Sigmoid colon (tissue), 7 donors: ENCODE measurements around the gene CHKB. TPM values are rescaled to one million over a fixed set of nuclear protein-coding genes. Genes with fewer than 3 reads are reported as not detected.

ENCODE experiments used
- DNase-seq: peaks from one replicate; pipeline ENCODE4 v3.0.0-alpha.2; 2019
- H3K27ac ChIP-seq, 4 donors: fragments of 200-600 bp; sonication (generic); one replicate each; pipeline ENCODE4 v1.5.1; 2016 to 2019; ENCODE audit warnings: mild to moderate bottlenecking in 1 of 4
- H3K27me3 ChIP-seq, 3 donors: fragments of 200-600 bp; sonication (generic); one replicate each; pipeline ENCODE4 v1.5.1; 2019; ENCODE audit warnings: mild to moderate bottlenecking in 1 of 3
- H3K36me3 ChIP-seq, 4 donors: fragments of 200-600 bp; sonication (generic); one replicate each; pipeline ENCODE4 v1.5.1; 2016 to 2019
- H3K4me1 ChIP-seq, 4 donors: fragments of 200-600 bp; sonication (generic); one replicate each; pipeline ENCODE4 v1.5.1; 2017 to 2019
- H3K4me3 ChIP-seq, 4 donors: fragments of 200-600 bp; sonication (generic); one replicate each; pipeline ENCODE4 v1.5.1; 2017 to 2019; ENCODE audit warnings: mild to moderate bottlenecking in 2 of 4, moderate library complexity in 1 of 4
- H3K9me3 ChIP-seq, 4 donors: fragments of 200-600 bp in 3 of 4; sonication (generic) in 3 of 4; one replicate each; pipeline versions ENCODE4 v1.5.1 to v1.6.1; 2013 to 2019
- EP300 ChIP-seq, 4 donors: sonication (generic); formaldehyde crosslinking; IDR thresholded peaks; one replicate each; pipeline ENCODE4 v1.6.1; 2017; ENCODE audit warnings: antibody characterized with exemption in 4 of 4
- POLR2A ChIP-seq, 2 donors: fragments of 450-650 bp; IDR thresholded peaks; one replicate each; pipeline ENCODE4 v1.6.1; 2016; ENCODE audit warnings: antibody characterized with exemption in 2 of 2, mild to moderate bottlenecking in 2 of 2, moderate library complexity in 2 of 2
- POLR2AphosphoS5 ChIP-seq, 4 donors: sonication (generic); formaldehyde crosslinking; IDR thresholded peaks; one replicate each; pipeline ENCODE4 v1.6.1; 2017; ENCODE audit warnings: antibody characterized with exemption in 4 of 4
- WGBS, 2 donors: extraction: QIAGEN DNeasy Blood & Tissue Kit; methylation state at CpG; one replicate each; pipeline ENCODE4 v1.1.7; 2013; 5-methylcytosine and 5-hydroxymethylcytosine counted together
- intact Hi-C: fragments of 100-400 bp; cut with DNase I; formaldehyde crosslinking; loops from one replicate; pipeline ENCODE4 v1.15.1; 2023
- polyA plus RNA-seq, 3 donors: library from polyadenylated mRNA; stranded (reverse); fragments of 200-250 nt; gene quantifications; one replicate each; pipeline ENCODE4 v1.2.3, GENCODE V29; 2013
- total RNA-seq, 4 donors: library from RNA; depleted of rRNA; stranded (reverse); fragments of >200 nt; gene quantifications; one replicate each; pipeline ENCODE4 v1.1.0, GENCODE V29; 2016
- TF ChIP-seq, protein P1 (sequence below), 4 experiments: fragments of 450-650 bp in 3 of 4; fragments of 200-600 bp in 1 of 4; IDR thresholded peaks; one replicate each; pipeline ENCODE4 v1.5.1; 2016 to 2019; ENCODE audit warnings: antibody characterized with exemption in 4 of 4, mild to moderate bottlenecking in 3 of 4, moderate library complexity in 2 of 4
- donor health status: healthy with polysubstance abuse.
- donor health status: Bipolar disorder and iron deficiency.
- donor health status: healthy.

The CHKB gene
- total and polyA plus RNA-seq, 7 donors: 22.0 to 90.0 (median 37.8) TPM

DNA sequence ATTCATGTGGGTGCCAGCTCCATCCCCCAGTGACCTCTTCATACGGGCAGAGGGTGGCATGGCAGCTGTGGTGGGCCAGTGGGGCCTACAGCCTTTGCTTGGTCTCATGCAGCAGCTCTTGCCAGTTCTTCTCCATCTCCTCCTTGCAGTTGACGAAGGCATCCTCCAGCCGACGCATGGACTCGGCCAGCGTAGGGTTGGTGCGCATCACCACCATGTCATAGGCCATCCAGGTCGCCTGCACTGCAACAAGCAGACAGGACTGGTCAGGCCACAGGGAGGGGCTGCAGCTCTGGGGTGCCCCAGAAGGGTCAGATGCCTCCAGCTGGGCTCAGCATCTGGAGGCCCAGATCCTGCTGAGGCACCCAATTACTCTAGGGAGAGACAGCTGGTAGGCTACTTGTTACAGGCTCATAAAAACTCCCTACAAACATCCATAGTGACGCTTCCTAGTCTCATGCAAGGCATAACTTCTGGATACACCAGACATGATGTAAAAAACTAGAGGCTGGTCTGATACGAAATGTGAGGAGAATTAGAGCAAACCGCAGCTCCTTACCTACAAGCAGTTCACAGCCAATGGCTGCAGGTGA, 31.4 kb downstream of the CHKB start:
- Histone ChIP-seq H3K36me3 (no peaks in the 10 kb centered on the region), H3K27ac (no peak overlapping the region), H3K4me1 (peaks cover 0 to 16% (median 14%) of the 10 kb centered on the region in 4 donors), H3K9me3 (no peaks in the 10 kb centered on the region), H3K4me3 (no peak overlapping the region), H3K27me3 (peaks cover 22 to 44% (median 37%) of the 10 kb centered on the region in 3 donors)
- DNase-seq: peak; percentile 61
- intact Hi-C loops: no loop called here
- TF ChIP-seq POLR2A (IDR thresholded peaks at IDR 0.05) (no peak), POLR2AphosphoS5 (IDR thresholded peaks at IDR 0.05) (no peak), EP300 (IDR thresholded peaks at IDR 0.05) (no peak)
- TF ChIP-seq, protein P1, sequence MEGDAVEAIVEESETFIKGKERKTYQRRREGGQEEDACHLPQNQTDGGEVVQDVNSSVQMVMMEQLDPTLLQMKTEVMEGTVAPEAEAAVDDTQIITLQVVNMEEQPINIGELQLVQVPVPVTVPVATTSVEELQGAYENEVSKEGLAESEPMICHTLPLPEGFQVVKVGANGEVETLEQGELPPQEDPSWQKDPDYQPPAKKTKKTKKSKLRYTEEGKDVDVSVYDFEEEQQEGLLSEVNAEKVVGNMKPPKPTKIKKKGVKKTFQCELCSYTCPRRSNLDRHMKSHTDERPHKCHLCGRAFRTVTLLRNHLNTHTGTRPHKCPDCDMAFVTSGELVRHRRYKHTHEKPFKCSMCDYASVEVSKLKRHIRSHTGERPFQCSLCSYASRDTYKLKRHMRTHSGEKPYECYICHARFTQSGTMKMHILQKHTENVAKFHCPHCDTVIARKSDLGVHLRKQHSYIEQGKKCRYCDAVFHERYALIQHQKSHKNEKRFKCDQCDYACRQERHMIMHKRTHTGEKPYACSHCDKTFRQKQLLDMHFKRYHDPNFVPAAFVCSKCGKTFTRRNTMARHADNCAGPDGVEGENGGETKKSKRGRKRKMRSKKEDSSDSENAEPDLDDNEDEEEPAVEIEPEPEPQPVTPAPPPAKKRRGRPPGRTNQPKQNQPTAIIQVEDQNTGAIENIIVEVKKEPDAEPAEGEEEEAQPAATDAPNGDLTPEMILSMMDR (IDR thresholded peaks at IDR 0.05): no peak
- 90 to 95% methylated on average over 11 of the region's 11 CpGs for WGBS, 2 donors

DNA sequence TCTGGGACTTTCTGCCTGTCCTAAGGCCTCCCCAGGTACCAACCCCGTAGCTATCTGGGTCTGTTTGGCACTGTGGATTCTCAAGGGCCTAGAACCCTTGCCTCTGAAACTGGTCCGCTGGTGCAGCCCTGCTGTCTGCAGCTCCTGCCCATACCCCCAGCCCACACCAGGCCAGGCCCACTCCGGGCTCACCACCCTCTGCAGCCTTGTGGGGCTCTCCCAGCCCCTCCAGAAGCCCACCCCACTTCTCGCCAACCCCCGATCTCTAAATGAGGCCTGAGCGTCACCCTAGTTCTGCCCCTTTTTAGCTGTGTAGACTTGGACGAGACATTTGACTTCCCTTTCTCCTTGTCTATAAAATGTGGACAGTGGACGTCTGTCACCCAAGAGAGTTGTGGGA, 32.3 kb downstream of the CHKB start:
- intact Hi-C loops: no loop called here
- H3K27me3 ChIP-seq: peaks cover 25 to 53% (median 45%) of the 10 kb centered on the region in 3 donors
- 95 to 96% methylated on average over 8 of the region's 8 CpGs for WGBS, 2 donors
- H3K4me3 ChIP-seq: no peak overlapping the region
- peaks cover 0 to 16% (median 14%) of the 10 kb centered on the region in 4 donors for H3K4me1 ChIP-seq
- H3K27ac ChIP-seq: no peak overlapping the region
- DNase-seq: no peak
- H3K9me3 ChIP-seq: no peaks in the 10 kb centered on the region
- H3K36me3 ChIP-seq: no peaks in the 10 kb centered on the region
- TF ChIP-seq, protein P1 (IDR thresholded peaks at IDR 0.05): no peak
- TF ChIP-seq EP300 (IDR thresholded peaks at IDR 0.05) (no peak), POLR2AphosphoS5 (IDR thresholded peaks at IDR 0.05) (no peak), POLR2A (IDR thresholded peaks at IDR 0.05) (no peak)

DNA sequence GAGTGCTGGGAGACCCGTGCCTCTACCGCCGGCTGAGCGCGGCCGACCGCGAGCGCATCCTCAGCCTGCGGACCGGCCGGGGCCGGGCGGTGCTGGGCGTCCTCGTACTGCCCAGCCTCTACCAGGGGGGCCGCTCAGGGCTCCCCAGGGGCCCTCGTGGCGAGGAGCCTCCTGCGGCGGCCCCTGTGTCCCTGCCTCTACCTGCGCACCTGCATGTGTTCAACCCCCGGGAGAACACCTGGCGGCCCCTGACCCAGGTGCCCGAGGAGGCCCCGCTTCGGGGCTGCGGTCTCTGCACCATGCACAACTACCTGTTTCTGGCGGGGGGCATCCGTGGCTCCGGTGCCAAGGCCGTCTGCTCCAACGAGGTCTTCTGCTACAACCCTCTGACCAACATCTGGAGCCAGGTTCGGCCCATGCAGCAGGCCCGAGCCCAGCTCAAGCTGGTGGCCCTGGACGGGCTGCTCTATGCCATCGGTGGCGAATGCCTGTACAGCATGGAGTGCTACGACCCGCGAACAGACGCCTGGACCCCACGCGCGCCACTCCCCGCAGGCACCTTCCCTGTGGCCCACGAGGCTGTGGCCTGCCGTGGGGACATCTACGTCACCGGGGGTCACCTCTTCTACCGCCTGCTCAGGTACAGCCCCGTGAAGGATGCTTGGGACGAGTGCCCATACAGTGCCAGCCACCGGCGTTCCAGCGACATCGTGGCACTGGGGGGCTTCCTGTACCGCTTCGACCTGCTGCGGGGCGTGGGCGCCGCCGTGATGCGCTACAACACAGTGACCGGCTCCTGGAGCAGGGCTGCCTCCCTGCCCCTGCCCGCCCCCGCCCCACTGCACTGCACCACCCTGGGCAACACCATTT, 33.5 kb downstream of the CHKB start:
- peaks cover 25 to 65% (median 58%) of the 10 kb centered on the region in 3 donors for H3K27me3 ChIP-seq
- H3K9me3 ChIP-seq: no peaks in the 10 kb centered on the region
- peak overlapping the region in 2 of 4 donors; percentile 27 to 34 for H3K4me3 ChIP-seq
- intact Hi-C loops: no loop called here
- H3K27ac ChIP-seq: no peak overlapping the region
- 51 to 59% methylated on average over 68 of the region's 68 CpGs for WGBS, 2 donors
- no peaks in the 10 kb centered on the region for H3K36me3 ChIP-seq
- TF ChIP-seq EP300 (IDR thresholded peaks at IDR 0.05): no peak
- TF ChIP-seq POLR2A (IDR thresholded peaks at IDR 0.05): no peak
- TF ChIP-seq POLR2AphosphoS5 (IDR thresholded peaks at IDR 0.05): no peak
- TF ChIP-seq, protein P1 (IDR thresholded peaks at IDR 0.05): no peak
- no peak for DNase-seq
- H3K4me1 ChIP-seq: peaks cover 0 to 24% (median 20%) of the 10 kb centered on the region in 4 donors

DNA sequence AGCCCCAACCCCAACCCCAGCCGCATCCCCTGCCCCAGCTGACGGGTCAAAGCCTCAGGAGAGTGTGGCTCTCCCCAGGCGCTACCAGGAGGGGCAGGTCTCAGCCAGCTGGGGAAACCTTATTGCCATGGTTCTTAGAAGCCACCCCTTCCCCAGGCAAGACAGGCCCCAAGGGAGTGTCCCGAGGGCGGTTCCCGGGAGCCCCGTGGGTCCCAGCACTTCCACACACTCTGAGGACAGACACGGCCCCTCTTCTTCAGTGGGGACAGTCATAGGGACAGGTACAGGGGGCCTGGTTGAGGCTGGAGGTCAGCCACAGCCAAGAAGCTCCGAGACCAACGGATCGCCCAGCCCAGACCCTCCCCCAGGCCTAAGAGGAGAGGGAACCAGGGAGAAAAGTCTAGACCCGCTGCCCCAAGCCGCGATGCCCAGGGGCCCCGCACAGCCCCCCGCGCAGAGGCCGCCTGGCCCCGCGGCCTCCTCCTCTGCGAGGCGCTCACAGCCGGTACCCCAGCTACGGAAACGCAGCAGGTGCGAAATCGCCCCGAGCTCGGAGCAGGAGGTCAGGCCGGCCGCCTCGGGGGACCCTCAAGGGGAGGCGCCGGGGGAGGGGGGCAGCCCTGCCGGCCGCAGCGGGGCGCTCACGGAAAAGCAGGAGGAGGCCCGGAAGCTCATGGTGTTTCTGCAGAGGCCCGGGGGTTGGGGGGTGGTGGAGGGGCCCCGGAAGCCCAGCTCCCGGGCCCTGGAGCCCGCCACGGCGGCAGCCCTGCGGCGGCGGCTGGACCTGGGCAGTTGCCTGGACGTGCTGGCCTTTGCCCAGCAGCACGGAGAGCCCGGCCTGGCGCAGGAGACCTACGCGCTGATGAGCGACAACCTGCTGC, 34.4 kb downstream of the CHKB start:
- no peaks in the 10 kb centered on the region for H3K9me3 ChIP-seq
- H3K27ac ChIP-seq: no peak overlapping the region
- no peak for DNase-seq
- H3K4me3 ChIP-seq: peak overlapping the region in 2 of 4 donors; percentile 27 to 34
- TF ChIP-seq POLR2AphosphoS5 (IDR thresholded peaks at IDR 0.05) (no peak), EP300 (IDR thresholded peaks at IDR 0.05) (no peak), POLR2A (IDR thresholded peaks at IDR 0.05) (no peak)
- TF ChIP-seq, protein P1 (IDR thresholded peaks at IDR 0.05): no peak
- H3K36me3 ChIP-seq: no peaks in the 10 kb centered on the region
- WGBS, 2 donors: 5 to 12% methylated on average over 56 of the region's 56 CpGs
- peaks cover 25 to 74% (median 66%) of the 10 kb centered on the region in 3 donors for H3K27me3 ChIP-seq
- peaks cover 0 to 30% (median 23%) of the 10 kb centered on the region in 4 donors for H3K4me1 ChIP-seq
- intact Hi-C loops: no loop called here
